ENCODE results near the gene SEMA3F.
A peak's percentile ranks its signal among the peaks of the same experiment; 100 is the strongest.

The SEMA3F gene

GRCh38 chr3:50120364-50121071 lies 34.6 kb upstream of the SEMA3F start:
- no peak for TF ChIP-seq CTCF (conservative IDR thresholded peaks at IDR 0.05; ENCODE audit: low read depth)
- no peak for DNase-seq (ENCODE audit: low spot score)
- H3K27ac ChIP-seq, result peak overlapping the region; percentile 69
- ChIA-PET POLR2A (ENCODE audit: low non-redundant PET) (interaction anchor here (0.6 kb wide), 1 partner anchor 54 kb away, joined by 3 read pairs; no protein-coding TSS in a partner anchor), CTCF (interaction anchor here (0.5 to 3.3 kb wide), 8 partner anchors 36 to 136 kb away, joined by 3 to 18 read pairs (median 4); partner anchors contain the start of gene GNAT1)

GRCh38 chr3:50121072-50122032 lies 33.8 kb upstream of the SEMA3F start:
- TF ChIP-seq CTCF (conservative IDR thresholded peaks at IDR 0.05; ENCODE audit: low read depth), result peak; percentile 75
- POLR2A ChIA-PET (ENCODE audit: low non-redundant PET), result interaction anchor here (0.6 kb wide), 1 partner anchor 54 kb away, joined by 3 read pairs; no protein-coding TSS in a partner anchor
- peak; percentile 85 for DNase-seq (ENCODE audit: low spot score)
- CTCF ChIA-PET, result interaction anchor here (0.6 to 3.3 kb wide), 8 partner anchors 14 to 121 kb away, joined by 3 to 18 read pairs (median 3); partner anchors contain the start of gene GNAT1
- H3K27ac ChIP-seq, result peak overlapping the region; percentile 69

- DNase-seq (ENCODE audit: low spot score), result no peak
- POLR2A ChIA-PET (ENCODE audit: low non-redundant PET), result no interaction called here
Measured at GRCh38 chr3:50122071-50122470, 33.1 kb upstream of the SEMA3F start.

GRCh38 chr3:50122661-50123391 lies 32.3 kb upstream of the SEMA3F start:
- POLR2A ChIA-PET (ENCODE audit: low non-redundant PET), result no interaction called here
- TF ChIP-seq CTCF (conservative IDR thresholded peaks at IDR 0.05; ENCODE audit: low read depth), result no peak
- CTCF ChIA-PET, result interaction anchor here (0.9 to 2.4 kb wide), 4 partner anchors 66 to 103 kb away, joined by 3 to 18 read pairs (median 4); no protein-coding TSS in a partner anchor
- peak overlapping the region; percentile 69 for H3K27ac ChIP-seq
- no peak for DNase-seq (ENCODE audit: low spot score)

More at GRCh38 chr3:50122071-50122470, 33.1 kb upstream of the SEMA3F start:
- H3K27ac ChIP-seq, result peak overlapping the region; percentile 69
- no peak for TF ChIP-seq CTCF (conservative IDR thresholded peaks at IDR 0.05; ENCODE audit: low read depth)
- CTCF ChIA-PET, result interaction anchor here (0.9 to 2.4 kb wide), 5 partner anchors 14 to 104 kb away, joined by 3 to 18 read pairs (median 3); no protein-coding TSS in a partner anchor

GRCh38 chr3:50123394-50124051 lies 31.6 kb upstream of the SEMA3F start:
- no peak for TF ChIP-seq CTCF (conservative IDR thresholded peaks at IDR 0.05; ENCODE audit: low read depth)
- CTCF ChIA-PET, result interaction anchor here (0.8 kb wide), 1 partner anchor 14 kb away, joined by 3 read pairs; no protein-coding TSS in a partner anchor
- POLR2A ChIA-PET (ENCODE audit: low non-redundant PET), result no interaction called here
- H3K27ac ChIP-seq, result peak overlapping the region; percentile 69
- no peak for DNase-seq (ENCODE audit: low spot score)
